GM19468 (cell line): ENCODE data around the gene PIGA.
"Not testable (repeated sequence)": the region's sequence is repeated elsewhere in the genome, so short reads cannot be mapped to it uniquely, and the experiment has no call there.

Experiments used
- ATAC-seq: cut with Tn5 transposase; IDR thresholded peaks from one replicate; pipeline ENCODE4 v1.9.1; 2021; ENCODE audit warnings: mild to moderate bottlenecking, moderate library complexity, moderate number of reproducible peaks; ENCODE audit not compliant: unreplicated experiment; ENCODE audit errors: extremely low read depth

Gene PIGA

DNA sequence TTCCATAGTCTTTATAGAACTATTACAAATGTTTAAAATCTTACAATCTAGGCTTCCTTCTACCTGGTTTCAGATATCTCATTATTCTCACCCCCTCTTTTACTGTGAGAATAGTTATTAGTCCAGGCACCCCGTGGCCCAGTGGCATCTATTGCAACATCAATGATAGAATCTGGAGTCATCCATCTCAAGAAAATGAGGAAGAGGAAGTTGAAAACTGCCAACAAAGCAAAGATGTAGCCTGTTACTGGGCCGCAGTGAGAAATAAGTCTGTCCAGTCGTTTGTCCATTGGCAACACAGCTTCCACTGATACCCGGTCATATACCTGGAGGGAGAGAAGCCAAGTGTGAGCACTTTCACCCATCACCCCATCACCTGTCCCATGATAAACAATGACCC is 13.9 kb downstream of the PIGA start:
- ATAC-seq, result no peak

DNA sequence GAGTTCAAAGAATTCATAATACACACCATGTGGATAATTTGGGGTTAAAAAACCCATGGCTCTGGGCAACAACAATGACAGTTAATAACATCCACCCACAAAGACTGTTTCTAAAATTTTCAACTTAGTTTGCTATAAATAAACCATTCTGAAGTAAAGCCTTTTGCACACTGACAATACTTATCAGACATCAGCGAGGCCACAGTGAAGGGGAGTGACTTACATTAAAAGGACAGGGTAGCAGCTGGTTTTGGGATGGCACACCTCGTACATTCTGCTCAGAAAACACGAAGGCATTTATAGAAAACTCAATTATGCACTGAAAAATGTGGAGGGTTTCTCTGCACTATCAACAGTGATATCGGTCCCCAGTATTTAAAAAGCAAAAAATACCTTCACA is 15.0 kb downstream of the PIGA start:
- ATAC-seq, result no peak

- ATAC-seq, result no peak
Observed at GRCh38 chrX:15319075-15319474, 16.2 kb downstream of the PIGA start.

DNA sequence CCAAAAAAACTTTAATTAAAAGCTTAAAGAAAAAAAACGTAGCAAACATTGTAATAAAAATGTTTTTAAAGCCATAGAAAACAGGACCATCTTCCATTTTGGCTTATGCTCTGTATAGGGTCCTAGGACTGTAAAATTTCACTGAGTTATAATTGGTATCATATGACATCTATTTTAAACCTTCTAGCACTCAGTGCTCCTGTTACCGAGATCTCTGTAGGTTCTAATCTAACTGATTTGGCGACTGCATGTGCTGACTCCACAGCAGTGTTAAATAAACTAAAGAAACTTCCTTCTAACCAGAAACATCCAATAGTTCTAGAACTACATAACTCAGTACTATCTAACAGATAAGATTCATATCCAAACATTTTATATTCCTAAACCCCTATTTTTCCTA is 19.8 kb downstream of the PIGA start, which contains the start of gene ASB11:
Gene ASB11, minus strand, starts transcription at position 132 of the 400 bp plus-strand sequence. Its CDS starts 35 bp downstream, at position 97.
- no peak for ATAC-seq

GRCh38 chrX:15314472-15314871 is 20.9 kb downstream of the PIGA start:
- ATAC-seq, result no peak

GRCh38 chrX:15311119-15311518 is 24.2 kb downstream of the PIGA start:
- ATAC-seq, result no peak

GRCh38 chrX:15310117-15310516 is 25.2 kb downstream of the PIGA start:
- no peak for ATAC-seq

DNA sequence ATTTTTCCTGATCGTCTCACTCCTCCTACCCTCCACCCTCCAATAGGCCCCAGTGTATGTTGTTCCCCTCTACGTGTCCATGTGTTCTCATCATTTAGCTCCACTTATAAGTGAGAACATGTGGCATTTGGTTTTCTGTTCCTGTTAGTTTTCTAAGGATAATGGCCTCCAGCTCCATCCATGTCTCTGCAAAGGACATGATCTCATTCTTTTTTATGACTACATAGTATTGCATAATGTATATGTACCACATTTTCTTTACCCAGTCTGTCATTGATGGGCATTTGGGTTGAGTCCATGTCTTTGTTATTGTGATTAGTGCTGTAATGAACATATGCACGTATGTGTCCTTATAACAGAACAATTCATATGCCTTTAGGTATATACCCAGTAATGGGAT is 29.4 kb downstream of the PIGA start:
- ATAC-seq, result not testable (repeated sequence)

GRCh38 chrX:15301924-15302323 is 33.4 kb downstream of the PIGA start:
- ATAC-seq, result no peak

DNA sequence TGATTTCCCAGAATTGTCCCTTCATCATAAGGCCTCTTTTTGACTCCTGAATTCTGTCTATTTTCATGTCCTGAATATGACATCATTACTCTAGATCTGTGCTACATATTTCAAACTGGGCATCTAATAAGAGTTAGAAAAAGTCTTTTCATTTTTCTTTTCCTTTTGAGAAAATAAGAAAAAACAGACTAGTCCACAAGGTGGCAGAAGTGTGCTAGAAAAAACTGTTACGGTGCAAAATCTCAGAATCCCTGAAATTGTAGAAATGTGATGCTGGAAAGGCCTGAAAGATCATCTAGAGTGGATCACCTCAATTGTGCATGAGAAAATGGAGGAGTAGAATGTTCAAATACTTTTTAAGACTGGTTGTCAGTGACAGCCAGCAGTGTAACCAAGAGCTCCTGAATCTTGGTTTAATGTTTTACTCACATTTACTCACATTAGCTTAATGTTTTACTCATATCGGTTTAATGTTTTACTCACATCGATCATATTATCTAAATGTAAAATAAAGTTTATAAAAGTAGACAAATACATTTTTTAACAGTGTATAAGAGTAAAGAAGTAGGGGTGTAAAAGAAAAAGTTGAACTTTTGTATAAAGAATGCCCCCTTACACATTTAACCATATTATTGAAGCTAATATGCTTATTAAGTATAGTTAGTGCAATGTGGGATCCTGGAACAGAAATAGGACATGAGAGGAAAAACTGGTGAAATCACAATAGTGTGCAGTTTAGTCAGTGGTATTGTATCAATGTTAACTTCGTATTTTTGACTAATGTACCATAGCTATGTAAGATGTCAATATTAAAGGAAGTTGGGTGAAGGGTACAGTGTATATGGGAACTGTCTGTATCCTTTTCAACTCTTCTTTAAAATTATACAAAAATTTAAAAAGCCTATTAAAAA is 35.1 kb downstream of the PIGA start:
- no peak for ATAC-seq

DNA sequence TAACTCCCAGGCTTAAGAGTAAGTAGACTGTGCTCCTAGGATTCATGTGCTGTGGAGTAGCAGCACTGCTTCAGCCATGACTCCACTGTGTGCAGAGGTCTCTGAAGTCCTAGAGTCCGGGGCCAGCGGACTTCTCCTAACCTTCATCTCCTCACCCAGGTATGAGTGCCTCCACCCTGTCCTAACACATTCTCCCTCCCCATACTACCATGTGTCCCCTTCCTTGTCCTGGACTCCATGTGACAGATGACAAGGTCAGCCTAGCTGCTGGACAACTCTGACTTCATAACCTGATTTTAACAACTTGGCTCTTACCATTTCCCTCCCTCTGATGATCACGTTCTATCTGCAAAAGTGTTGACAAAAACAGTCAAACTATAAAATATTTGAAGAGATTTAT is 36.5 kb downstream of the PIGA start:
- ATAC-seq, result no peak

DNA sequence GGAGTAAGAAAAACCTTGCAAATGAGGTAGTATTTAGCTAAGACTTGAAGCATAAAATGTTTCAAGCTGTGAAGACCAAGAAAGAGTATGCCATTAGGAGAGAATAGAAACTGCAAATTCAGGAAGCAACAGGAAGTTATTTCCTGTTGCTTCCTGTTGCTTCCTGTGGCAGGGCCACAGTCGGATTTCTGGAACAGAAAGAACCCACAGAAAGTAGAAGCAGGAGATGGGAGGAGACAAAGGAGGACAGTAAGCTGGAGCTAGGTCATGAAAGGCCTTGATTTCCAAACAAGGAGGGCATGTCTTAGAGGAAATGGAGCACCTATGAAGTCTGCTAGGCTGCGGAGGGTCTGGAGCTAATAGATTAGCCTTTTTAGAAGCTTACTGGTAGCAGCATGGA is 37.1 kb downstream of the PIGA start:
- ATAC-seq, result no peak

GRCh38 chrX:15293451-15293850 is 41.9 kb downstream of the PIGA start:
- ATAC-seq, result no peak

DNA sequence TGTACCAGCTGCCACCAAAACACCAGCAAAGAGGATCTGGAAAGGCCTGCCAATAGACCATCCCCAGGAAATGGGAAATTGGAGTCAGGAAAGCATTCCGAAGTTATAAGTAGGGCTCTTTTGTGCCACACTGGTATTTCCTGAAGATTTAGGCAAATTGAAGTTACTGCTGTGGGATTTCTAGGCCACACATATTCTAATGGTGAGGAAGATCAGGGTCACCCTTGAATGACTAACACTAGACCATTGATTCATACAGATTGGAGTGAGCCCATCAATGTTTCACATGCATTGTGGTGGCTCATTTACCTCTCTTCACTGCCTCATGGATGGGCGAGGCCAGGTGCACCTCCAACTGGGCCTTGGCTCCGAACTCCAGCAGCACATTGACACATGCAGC is 42.5 kb downstream of the PIGA start:
- ATAC-seq, result no peak

GRCh38 chrX:15277604-15278003 is 57.7 kb downstream of the PIGA start:
- no peak for ATAC-seq

GRCh38 chrX:15274946-15275345 is 60.4 kb downstream of the PIGA start:
- no peak for ATAC-seq

- ATAC-seq, result not testable (repeated sequence)
Observed at GRCh38 chrX:15273275-15273674, 62.0 kb downstream of the PIGA start.

- no peak for ATAC-seq
Observed at GRCh38 chrX:15271757-15272156, 63.6 kb downstream of the PIGA start.

- no peak for ATAC-seq
Observed at GRCh38 chrX:15269618-15270521, 65.5 kb downstream of the PIGA start, which contains the start of gene ASB9. Gene ASB9 (minus strand): TSS chrX:15270083. CDS start chrX:15269874, 209 bp downstream.
